Stimulated activated CD8-positive, alpha-beta memory T cell treated with anti-CD3 and anti-CD28 coated beads, Interleukin-4, amount 100 ng/mL, for 48 hours (primary cell): Measurements from ENCODE around the gene WDHD1.
"Not testable (repeated sequence)": the region's sequence is repeated elsewhere in the genome, so short reads cannot be mapped to it uniquely, and the experiment has no call there.

Source experiments
- DNase-seq: peaks from one replicate; pipeline ENCODE4 v3.0.0-alpha.2; 2020

The WDHD1 gene, protein sequence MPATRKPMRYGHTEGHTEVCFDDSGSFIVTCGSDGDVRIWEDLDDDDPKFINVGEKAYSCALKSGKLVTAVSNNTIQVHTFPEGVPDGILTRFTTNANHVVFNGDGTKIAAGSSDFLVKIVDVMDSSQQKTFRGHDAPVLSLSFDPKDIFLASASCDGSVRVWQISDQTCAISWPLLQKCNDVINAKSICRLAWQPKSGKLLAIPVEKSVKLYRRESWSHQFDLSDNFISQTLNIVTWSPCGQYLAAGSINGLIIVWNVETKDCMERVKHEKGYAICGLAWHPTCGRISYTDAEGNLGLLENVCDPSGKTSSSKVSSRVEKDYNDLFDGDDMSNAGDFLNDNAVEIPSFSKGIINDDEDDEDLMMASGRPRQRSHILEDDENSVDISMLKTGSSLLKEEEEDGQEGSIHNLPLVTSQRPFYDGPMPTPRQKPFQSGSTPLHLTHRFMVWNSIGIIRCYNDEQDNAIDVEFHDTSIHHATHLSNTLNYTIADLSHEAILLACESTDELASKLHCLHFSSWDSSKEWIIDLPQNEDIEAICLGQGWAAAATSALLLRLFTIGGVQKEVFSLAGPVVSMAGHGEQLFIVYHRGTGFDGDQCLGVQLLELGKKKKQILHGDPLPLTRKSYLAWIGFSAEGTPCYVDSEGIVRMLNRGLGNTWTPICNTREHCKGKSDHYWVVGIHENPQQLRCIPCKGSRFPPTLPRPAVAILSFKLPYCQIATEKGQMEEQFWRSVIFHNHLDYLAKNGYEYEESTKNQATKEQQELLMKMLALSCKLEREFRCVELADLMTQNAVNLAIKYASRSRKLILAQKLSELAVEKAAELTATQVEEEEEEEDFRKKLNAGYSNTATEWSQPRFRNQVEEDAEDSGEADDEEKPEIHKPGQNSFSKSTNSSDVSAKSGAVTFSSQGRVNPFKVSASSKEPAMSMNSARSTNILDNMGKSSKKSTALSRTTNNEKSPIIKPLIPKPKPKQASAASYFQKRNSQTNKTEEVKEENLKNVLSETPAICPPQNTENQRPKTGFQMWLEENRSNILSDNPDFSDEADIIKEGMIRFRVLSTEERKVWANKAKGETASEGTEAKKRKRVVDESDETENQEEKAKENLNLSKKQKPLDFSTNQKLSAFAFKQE

GRCh38 chr14:55026793-55027561 is at the start of gene WDHD1, which contains the start of gene SOCS4:
TSS of gene WDHD1 (minus strand) at chr14:55027099. CDS start at chr14:55026787, 312 bp downstream.
TSS of gene SOCS4 (plus strand) at chr14:55027236. CDS start at chr14:55043042, 15,806 bp downstream.
- peak; percentile 99 for DNase-seq

DNA sequence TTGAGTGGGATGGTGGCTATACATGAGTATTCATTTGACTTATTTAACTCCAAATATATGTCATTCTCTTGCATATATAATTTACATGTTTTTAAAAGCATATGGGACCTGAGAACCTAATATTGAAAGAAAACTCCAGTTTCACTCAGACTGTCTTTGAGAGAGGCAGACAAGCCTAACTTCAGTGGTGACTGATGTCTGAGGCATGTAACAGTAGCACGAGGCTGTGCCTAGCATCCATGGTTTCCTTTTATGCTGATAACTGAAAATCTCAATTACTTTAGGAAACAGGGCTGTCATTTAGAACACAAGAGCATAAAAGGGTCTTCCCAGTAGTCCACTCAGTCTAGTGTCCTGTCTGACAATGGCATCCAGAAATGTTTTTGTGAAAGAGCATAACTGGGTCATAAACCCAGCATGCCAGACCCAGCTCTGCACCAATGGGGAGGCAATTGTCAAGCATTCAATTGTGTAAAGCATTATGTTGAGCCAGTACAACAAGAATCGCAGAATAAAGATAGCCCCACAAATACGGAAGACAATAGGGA is 48.8 kb upstream of the WDHD1 start:
- DNase-seq: no peak

DNA sequence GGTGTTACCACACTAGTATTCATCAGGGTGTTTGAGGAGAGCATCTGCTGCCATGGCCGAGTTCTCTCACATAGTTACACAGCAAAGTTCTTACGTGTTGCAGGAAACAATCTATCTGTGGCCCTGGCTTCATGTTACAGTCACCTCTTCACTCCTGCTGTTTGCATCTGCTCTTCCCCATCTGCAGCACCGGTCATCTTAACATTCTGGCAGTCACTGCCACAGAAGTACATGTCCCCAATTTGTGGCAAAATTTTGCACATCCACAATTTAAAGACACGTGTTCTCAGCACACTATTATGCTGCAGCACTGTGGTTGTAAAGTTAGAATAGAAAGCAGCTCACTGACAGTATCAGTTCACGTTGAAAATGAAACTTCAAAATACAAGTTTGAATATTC is 47.8 kb upstream of the WDHD1 start:
- DNase-seq: no peak

DNA sequence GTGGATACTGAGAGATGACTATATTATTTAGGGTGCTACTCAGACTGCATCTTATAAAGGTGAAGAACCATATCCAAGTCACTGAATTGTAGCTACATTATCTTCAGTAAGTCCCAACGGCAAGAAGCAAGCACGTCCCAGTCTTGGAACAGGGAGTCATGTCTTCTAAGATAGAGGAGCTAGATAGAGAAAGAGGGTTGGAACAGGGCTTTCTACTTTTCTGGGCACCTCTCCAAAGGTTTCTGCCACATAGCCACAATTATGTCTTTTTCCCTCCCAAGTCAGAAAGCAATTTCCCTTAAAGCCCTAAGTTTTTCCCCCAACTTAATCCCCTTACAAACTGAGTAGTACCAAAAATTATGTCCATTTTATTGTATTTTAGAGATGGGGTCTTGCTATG is 47.0 kb upstream of the WDHD1 start:
- DNase-seq: no peak

DNA sequence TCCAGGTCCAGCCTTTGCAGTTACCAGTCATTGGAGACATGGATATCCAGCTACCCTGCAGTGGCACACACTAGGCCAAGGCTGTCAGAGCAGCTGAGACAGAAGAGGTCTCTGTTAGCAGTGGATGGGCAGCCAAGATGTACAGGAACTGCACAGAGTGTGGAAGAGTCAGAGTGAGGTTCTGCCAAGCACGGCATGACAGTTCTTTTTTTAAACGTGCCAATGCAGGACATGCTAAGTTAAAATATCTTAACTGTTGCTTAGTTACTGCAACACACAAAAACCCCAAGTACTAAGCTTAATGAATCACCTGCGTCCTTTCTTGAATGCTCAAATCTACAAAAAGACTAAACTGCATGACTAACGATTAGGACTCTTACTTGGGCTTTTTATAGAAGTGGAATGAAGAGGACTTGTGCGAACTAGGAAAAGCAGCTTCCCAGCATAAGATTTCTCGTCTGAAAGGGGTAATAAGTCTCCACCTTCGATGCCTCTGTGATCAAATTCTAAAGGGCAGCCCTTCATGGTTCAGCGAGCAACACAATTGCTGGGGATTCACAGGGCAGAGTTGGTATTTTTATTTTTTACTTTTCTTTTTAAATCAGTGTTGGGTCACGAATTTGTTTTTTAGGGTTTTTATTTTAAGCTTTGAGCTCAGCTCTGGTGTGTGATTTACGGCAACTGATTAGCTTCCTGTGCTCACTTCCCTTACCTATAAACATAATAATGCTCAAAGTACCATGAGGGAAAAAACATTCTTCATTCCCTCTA is 45.2 kb upstream of the WDHD1 start:
- DNase-seq: peak; percentile 37

DNA sequence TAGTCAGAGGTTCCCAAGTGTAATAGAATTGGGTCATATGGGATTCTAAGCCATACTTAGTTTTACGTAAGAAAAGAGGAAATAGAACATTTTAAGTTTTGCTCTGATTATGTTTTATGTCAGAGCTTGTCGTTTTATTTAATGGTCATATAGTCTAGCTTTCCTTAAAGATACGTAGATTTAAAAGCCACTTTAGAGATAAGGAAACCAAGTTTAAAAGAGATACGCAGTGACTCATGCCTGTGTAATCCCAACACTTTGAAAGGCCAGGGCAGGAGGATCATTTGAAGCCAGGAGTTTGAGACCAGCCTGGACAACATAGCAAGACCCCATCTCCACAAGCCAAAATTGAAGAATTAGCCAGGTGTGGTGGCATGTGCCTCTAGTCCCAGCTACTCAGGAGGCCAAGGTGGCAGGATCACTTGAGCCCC is 44.1 kb upstream of the WDHD1 start:
- no peak for DNase-seq

DNA sequence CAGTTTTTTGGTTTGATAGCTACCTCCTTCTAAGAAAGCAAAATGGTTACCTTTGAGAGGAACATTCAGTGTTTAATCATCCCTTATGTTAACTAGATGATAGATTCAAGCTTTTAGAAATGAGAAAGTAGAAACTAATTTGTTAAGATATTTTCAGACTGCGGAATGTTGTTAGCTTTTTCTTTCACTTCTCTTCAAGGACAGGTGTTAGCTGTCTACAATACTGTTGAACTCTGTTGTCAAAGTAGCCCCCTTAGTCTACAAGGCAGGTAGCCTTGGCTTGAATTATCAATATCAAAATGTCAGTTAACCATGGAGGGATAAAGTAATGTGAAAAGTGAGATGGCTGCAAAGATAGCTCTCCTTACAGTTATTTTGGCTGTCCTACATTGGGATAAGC is 39.3 kb upstream of the WDHD1 start:
- DNase-seq: no peak

- DNase-seq: no peak
These were observed 38.5 kb upstream of the WDHD1 start for GRCh38 chr14:55065411-55065810.

DNA sequence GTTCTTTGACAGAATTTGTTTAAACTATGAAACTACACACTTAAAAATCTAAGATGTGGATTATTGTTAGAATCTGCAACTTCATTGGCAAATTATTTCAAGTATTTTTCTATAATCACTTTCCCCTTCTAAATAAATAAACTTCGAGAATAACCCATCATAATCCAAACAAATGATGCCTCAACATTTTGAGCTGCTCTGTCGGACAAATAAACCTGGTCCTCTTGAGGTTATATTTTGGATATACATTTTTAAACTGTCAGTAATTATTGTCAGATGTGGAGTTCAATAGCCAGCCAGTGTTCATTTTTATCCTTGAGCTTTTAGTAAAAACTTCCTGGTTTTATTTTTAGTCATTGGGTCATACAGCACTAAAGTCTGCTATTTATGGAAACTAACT is 38.0 kb upstream of the WDHD1 start:
- not testable (repeated sequence) for DNase-seq

GRCh38 chr14:55062517-55063351 is 35.8 kb upstream of the WDHD1 start:
- DNase-seq: no peak

- no peak for DNase-seq
These were observed 32.4 kb upstream of the WDHD1 start for GRCh38 chr14:55059333-55059732.

GRCh38 chr14:55057919-55058318 is 31.0 kb upstream of the WDHD1 start:
- no peak for DNase-seq

GRCh38 chr14:55054098-55054497 is 27.2 kb upstream of the WDHD1 start:
- no peak for DNase-seq

DNA sequence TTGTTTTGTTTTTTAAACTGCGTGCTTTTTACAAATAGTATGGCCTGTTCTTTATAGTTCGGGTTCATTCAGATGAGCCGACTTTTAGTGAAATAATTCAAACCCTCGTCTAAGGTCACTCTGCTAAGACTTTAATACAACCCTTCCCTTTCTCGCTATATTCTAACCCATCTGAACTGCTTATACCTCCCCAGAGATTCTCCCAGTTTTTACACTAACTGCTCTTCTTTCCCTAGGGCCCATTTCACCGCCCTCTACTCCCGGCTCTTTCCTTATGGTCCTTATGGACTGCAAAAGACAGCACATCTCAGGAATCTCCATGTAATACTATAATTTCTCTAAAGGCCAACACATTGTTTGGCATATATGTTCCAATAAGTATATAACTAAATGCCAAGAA is 26.6 kb upstream of the WDHD1 start:
- DNase-seq: no peak

GRCh38 chr14:55053018-55053417 is 26.1 kb upstream of the WDHD1 start:
- DNase-seq: no peak

DNA sequence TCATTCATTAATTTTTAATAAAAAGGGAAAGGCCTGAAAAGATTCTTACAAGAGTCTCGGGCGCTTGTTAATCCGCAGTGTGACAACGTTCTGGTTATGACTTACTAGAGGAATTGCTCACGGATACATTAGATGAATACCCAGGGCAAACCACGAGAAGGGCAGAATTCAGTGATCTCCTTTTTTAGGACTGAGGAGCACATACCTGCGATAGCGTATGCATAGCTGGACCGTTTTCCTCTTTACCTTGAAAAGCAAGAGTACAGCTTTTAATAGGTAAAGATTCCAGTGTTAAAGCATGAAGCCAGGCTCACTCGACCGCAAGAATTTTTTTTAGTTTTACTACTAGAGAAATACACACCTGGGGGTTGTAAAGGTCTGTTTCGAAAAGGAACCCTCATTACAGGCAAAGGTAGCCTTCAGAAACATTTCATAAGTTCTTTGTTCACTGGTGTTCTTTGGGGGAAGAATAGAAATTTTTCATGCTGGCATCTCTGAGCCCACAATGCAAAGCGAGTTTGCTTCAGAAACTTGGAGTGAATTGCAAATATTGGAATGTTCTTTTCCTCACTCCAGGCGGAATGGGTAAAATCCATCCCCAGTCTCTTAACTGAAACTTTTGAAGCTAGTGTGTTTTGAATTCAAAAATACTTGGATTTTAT is 25.5 kb upstream of the WDHD1 start:
- no peak for DNase-seq

DNA sequence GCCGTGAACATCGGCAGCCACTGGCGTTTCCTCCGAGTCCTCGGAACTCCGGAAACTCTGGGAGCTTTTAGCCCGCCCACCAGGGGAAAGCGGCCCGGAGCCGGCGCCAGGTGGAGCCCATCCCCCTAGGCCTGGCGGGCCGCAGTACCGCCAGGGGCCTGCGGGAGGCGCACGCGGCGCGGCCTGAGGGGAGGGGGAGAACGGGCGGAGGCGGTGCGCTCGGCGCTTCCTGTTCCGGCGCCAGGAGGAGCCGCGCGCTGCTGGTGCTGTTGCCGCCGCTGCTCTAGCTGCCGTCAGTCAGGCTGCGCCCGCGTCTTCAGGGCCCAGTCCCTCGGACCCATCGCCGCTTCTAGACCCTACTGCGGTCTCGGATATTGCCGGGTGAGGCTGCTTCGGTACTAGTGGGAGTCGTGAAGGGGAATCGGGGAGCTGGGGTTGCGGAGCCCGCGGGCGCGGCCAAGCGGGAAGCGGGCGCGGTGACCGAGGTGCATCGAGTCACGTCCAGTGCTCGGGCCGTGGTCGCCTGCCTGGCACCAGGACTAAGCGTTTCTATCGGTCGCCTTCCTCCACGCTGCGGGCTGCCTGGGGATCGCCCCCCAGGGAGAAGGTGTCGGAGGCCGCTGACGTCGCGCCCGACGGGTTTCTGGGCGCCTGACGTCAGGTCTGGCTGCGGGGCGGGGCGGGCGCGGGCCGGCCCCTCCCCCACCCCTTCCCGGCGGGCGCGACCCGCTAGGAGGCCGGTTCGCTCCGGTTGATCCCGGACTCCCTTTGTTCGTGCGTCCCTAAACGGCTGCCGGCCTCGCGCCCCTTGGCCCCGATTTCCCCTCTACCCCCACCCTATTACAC is 24.7 kb upstream of the WDHD1 start, which contains the start of gene MAPK1IP1L:
Gene MAPK1IP1L (plus strand): TSS at position 225 of the 846 bp plus-strand sequence. CDS start 10,037 bp downstream, outside the sequence.
- DNase-seq: peak; percentile 93

DNA sequence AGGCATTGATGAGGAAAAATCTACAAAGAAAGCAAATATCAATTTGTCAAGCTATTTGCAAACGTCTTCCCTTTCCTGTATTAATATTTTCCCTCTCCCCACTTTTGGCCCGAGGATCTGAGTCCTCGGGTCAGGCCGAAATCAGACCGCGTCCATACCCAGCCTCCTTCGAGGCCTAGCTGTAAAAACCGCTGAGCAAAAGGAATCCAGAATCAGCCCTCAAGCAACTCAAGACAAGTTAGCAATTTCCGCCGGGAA is 24.2 kb upstream of the WDHD1 start:
- no peak for DNase-seq

DNA sequence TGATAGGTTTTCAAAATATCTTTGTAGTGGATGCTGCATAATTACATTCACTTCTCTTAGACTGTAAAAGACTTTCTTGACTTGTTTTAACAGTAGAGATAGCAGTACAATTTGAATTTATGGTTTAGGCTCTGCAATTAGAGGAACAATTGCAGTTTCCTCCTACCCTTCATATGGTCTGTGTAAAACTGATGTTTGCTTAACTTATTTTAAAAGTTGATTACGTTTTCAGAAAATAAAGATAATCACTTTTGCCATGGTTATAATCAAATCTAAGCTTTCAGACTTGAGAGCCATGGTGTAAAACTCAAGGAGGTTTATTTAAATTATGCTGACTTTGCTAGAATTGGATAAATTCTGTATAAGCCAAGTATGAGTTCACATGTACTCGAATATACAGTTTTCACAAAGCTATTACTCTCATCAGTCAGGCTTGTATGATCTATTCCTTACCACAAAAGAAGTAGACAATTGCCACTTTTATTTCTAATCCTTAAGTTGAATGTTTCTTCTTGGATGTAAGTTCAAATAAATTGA is 22.1 kb upstream of the WDHD1 start:
- no peak for DNase-seq
